ENCODE measurements around the gene USH1C.

The USH1C gene

DNA sequence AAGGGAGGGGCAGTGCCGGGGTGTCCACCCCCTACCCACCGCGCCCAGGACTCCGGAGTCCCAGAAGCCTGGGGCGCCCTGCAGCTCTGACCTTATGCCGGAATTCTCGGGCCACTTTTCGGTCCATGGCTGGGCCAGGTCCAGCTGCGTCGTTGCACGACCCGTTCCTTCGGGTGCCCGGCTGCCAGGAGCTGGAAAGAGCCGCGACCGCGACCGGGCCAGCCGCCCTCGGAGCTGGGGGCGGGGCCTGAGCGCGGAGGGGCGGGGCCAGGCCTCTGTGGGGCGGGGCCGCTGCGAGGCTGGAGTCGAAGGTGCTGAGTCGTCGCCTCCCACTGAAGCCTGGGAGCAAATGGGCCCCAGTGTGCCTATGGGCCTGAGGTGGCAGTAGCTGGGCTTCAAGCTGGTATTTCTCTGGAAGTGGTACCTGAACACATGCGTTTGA, at the start of gene USH1C:
Gene USH1C (minus strand): TSS at position 236 of the 442 bp plus-strand sequence. CDS start 109 bp downstream, at position 127.
- no peak for DNase-seq
- in situ Hi-C loops (cut with MboI; ENCODE audit: low pct_unique_long_range_greater_than_20kb, low sequenced_read_pairs), result no loop called here

GRCh38 chr11:17593466-17594245, 49.4 kb upstream of the USH1C start:
- DNase-seq, result no peak
- in situ Hi-C loops (cut with MboI; ENCODE audit: low pct_unique_long_range_greater_than_20kb, low sequenced_read_pairs), result no loop called here

- no peak for DNase-seq
- in situ Hi-C loops (cut with MboI; ENCODE audit: low pct_unique_long_range_greater_than_20kb, low sequenced_read_pairs), result no loop called here
Observed at GRCh38 chr11:17591293-17591692, 47.1 kb upstream of the USH1C start.

DNA sequence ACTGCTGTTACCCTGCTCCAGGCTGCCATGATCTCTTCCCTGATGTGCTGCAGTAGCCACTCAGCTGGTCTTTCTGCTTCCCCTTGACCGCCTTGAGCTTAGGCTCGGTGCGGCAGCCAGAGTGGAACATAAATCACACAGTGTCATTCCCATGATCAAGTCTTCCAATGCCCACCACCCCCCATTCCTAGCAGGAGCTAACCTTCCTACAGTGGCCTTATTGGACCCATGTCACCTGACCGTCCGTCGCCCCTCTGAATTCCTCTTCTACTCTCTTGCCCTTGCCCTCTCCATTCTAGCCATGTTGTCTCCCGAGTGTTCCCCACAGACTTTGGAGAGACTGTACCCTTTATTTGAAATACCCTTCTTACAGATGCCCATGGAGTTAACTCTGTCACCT, 46.2 kb upstream of the USH1C start:
- in situ Hi-C loops (cut with MboI; ENCODE audit: low pct_unique_long_range_greater_than_20kb, low sequenced_read_pairs), result no loop called here
- no peak for DNase-seq

- in situ Hi-C loops (cut with MboI; ENCODE audit: low pct_unique_long_range_greater_than_20kb, low sequenced_read_pairs), result no loop called here
- DNase-seq, result no peak
Observed at GRCh38 chr11:17588721-17589120, 44.5 kb upstream of the USH1C start.

- DNase-seq, result no peak
- in situ Hi-C loops (cut with MboI; ENCODE audit: low pct_unique_long_range_greater_than_20kb, low sequenced_read_pairs), result no loop called here
Observed at GRCh38 chr11:17588166-17588565, 44.0 kb upstream of the USH1C start.

DNA sequence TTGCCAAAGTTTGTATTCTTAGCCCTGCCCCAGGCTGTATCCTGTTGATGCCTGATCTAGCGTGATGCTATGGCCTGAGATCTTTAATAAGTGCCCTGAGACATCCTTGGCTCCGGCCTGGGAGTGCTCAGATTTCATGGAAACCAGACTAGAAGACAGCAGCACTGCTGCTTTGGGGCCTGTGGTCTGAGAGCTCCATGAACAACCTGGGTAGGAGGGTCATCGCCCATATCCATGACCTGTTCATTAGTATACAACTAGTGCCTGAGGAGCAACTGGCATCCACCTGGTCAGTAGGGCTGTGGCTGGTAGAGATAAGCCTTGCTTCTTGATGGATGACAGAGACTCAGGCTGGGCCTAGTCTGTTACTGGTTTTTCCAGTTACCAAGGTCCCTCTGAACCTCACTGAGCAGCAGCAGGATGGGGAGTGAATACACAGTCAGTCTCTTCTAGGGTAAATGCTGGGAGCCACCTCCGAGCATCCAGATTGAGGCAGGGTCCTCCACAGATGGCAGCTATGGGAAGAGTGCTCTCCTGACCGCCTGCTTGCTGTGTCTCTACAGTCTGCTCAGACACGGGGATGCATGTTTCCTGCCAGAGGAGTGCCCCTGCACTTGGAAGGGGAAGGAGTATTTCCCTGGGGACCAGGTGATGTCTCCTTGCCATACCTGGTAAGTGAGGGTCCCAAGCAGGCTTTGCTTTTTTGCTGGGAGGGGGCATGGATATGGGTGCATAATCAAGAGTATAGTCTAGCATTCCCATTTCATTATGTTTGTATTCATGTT, 41.9 kb upstream of the USH1C start:
- in situ Hi-C loops (cut with MboI; ENCODE audit: low pct_unique_long_range_greater_than_20kb, low sequenced_read_pairs), result no loop called here
- no peak for DNase-seq

- no peak for DNase-seq
Observed at GRCh38 chr11:17581732-17582053, 37.5 kb upstream of the USH1C start.

DNA sequence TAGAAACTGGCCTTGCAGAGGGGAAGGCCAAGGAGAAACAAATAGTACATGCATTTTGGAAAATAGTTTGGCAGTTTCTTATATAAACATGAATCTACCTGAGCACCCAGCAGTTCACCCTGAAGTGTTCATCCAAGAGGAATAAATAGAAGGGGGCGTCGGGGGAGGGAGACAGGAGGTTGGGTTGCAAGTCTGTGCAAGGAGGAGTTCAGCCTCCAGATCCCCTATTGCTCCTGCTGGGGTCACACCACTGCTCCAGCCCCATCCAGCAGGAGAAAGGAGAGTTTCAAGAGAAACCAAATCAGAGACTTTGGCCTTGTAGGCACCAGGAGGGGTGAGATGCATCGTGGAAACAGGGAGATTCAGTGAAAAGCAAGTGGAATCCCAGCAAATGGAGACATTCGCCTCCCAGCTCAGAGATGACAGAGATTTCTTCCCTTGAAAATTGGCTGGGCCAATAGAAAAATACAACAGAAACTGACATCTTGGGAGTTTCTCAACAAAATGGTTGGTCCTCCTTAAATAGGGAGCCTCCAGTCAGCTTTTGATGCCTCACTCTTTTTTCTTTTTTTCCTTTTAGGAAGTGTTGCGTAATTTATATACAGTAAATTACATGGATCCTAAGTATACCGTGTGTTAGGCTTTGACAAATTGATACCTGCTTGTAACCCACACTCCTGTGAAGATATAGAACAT, 37.0 kb upstream of the USH1C start:
- no peak for DNase-seq
- in situ Hi-C loops (cut with MboI; ENCODE audit: low pct_unique_long_range_greater_than_20kb, low sequenced_read_pairs), result no loop called here

More at GRCh38 chr11:17581732-17582053, 37.5 kb upstream of the USH1C start:
- in situ Hi-C loops (cut with MboI; ENCODE audit: low pct_unique_long_range_greater_than_20kb, low sequenced_read_pairs), result no loop called here

- DNase-seq, result no peak
- in situ Hi-C loops (cut with MboI; ENCODE audit: low pct_unique_long_range_greater_than_20kb, low sequenced_read_pairs), result no loop called here
Observed at GRCh38 chr11:17580271-17580670, 36.1 kb upstream of the USH1C start.

DNA sequence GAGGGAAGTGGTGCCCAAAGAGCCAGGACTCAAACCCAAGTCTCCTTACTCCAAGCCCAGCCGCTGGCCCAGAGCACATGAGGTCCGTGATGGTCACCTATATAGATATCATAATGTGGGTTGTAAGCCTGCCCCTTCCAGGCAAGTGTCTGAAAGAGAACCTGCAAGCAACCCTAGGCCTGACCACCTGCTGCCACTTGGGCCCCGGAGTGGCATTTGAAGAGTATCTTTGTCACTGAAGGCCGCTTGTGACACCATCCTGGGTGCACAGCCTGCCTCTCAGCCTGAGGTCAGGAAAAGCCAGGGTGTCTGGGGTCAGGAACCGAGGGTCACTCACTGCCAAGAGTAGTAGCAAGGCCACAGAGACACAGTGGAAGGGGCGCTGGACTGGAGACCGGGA, 35.2 kb upstream of the USH1C start:
- no peak for DNase-seq
- in situ Hi-C loops (cut with MboI; ENCODE audit: low pct_unique_long_range_greater_than_20kb, low sequenced_read_pairs), result no loop called here

DNA sequence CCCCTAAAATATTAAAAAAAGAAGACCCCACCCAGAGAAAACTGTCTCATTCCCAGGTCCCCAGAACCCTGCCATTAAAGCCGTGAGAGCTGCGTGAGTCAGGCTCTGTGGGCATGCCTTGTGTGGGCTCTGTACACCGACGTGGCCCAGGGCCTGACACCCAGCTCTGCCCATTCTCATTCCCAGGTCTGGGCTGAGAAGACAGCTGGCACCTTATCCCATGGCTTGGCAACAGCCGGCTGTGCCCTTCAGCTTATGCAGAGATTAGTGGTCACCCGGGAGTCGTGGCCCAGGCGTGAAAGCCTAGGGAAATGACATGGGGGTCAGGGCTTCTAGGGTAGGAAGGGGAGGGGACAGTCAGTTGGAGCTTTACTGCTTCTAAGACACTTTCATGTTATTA, 34.7 kb upstream of the USH1C start:
- DNase-seq, result no peak
- in situ Hi-C loops (cut with MboI; ENCODE audit: low pct_unique_long_range_greater_than_20kb, low sequenced_read_pairs), result no loop called here

- in situ Hi-C loops (cut with MboI; ENCODE audit: low pct_unique_long_range_greater_than_20kb, low sequenced_read_pairs), result no loop called here
Observed at GRCh38 chr11:17578296-17578695, 34.1 kb upstream of the USH1C start.

GRCh38 chr11:17575431-17576425, 31.5 kb upstream of the USH1C start:
- in situ Hi-C loops (cut with MboI; ENCODE audit: low pct_unique_long_range_greater_than_20kb, low sequenced_read_pairs), result no loop called here

More at GRCh38 chr11:17578296-17578695, 34.1 kb upstream of the USH1C start:
- DNase-seq, result no peak

DNA sequence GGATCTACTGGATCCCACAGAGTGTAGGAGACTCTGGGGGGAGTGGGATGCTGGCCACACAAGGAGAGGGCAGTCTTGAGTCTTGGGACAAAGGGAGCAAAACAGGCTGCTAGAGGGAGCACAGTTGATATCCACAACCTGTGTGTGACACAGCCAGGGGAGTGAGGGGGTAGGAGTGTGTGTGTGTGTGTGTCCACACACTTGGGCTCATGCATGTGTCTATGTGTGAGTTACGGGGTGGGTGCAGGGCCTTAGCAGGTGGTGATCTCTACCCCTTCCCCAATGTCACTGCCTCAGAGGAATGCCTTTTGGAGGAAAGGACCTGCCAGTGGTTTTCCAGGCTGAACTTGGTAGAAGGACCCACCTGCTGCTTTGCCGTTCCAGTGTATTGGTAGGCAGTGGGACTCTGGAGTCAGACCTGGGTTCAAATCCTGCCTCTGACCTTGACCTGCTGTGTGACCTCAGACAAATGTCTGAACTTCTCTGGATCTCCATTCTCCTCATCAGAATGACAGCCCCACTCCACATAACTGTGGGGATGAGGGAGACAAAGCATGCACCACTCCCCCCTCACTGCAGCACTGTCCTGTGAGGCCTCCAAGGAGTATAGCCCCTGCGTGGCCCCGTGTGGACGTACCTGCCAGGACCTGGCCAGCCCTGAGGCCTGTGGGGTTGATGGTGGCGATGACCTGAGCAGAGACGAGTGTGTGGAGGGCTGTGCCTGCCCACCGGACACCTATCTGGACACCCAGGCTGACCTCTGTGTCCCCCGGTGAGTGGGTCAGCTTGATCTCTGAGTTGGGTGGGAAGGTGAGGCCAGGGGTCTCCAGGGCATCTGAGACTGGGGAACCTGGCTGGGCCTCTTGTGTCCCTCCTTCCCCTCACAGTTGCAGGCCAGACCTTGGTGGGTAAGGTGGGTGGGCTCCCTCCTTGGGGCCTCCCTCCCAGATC, 30.2 kb upstream of the USH1C start:
- in situ Hi-C loops (cut with MboI; ENCODE audit: low pct_unique_long_range_greater_than_20kb, low sequenced_read_pairs), result no loop called here
- no peak for DNase-seq

More at GRCh38 chr11:17575431-17576425, 31.5 kb upstream of the USH1C start:
- no peak for DNase-seq

- DNase-seq, result no peak
- in situ Hi-C loops (cut with MboI; ENCODE audit: low pct_unique_long_range_greater_than_20kb, low sequenced_read_pairs), result no loop called here
Observed at GRCh38 chr11:17573526-17573925, 29.3 kb upstream of the USH1C start.

GRCh38 chr11:17572791-17573460, 28.7 kb upstream of the USH1C start:
- in situ Hi-C loops (cut with MboI; ENCODE audit: low pct_unique_long_range_greater_than_20kb, low sequenced_read_pairs), result no loop called here
- no peak for DNase-seq
